KMS-11 (cell line): ENCODE data around the gene PAQR5.
"Not testable (repeated sequence)": the region's sequence is repeated elsewhere in the genome, so short reads cannot be mapped to it uniquely, and the experiment has no call there.

Experiments
- H2AFZ ChIP-seq: fragments of 200-600 bp; sonication (generic); 2 replicates; pipeline ENCODE4 v1.6.1; 2016; ENCODE audit warnings: antibody characterized with exemption, mixed run types, low read depth
- H3K27ac ChIP-seq: fragments of 200-600 bp; sonication (generic); 2 replicates; pipeline ENCODE4 v1.6.1; 2016; ENCODE audit warnings: mild to moderate bottlenecking, mixed run types
- H3K27me3 ChIP-seq: fragments of 200-600 bp; sonication (generic); 2 replicates; pipeline ENCODE4 v1.6.1; 2017; ENCODE audit warnings: mild to moderate bottlenecking, low read depth, mixed run types, moderate library complexity; ENCODE audit not compliant: insufficient read depth
- H3K36me3 ChIP-seq: fragments of 200-600 bp; sonication (generic); 2 replicates; pipeline ENCODE4 v1.6.1; 2017; ENCODE audit warnings: mild to moderate bottlenecking, mixed run types; ENCODE audit not compliant: insufficient read depth
- H3K4me1 ChIP-seq: fragments of 200-600 bp; sonication (generic); 2 replicates; pipeline ENCODE4 v1.6.1; 2016; ENCODE audit warnings: mild to moderate bottlenecking, low read depth, mixed run types; ENCODE audit not compliant: poor library complexity, severe bottlenecking
- H3K4me2 ChIP-seq: fragments of 200-600 bp; sonication (generic); 2 replicates; pipeline ENCODE4 v1.7.0; 2016; ENCODE audit warnings: mild to moderate bottlenecking, mixed run types
- H3K4me3 ChIP-seq: fragments of 200-600 bp; sonication (generic); IDR thresholded peaks from 2 replicates; pipeline ENCODE4 v1.6.1; 2017; ENCODE audit warnings: low read depth, low read length, mixed read lengths; ENCODE audit not compliant: insufficient read depth
- H3K79me2 ChIP-seq: fragments of 200-600 bp; sonication (generic); 2 replicates; pipeline ENCODE4 v1.6.1; 2016; ENCODE audit warnings: low read depth, mixed run types; ENCODE audit not compliant: insufficient read depth
- H3K9ac ChIP-seq: fragments of 200-600 bp; sonication (generic); 2 replicates; pipeline ENCODE4 v1.6.1; 2016; ENCODE audit warnings: mild to moderate bottlenecking, mixed run types
- H4K20me1 ChIP-seq: fragments of 200-600 bp; sonication (generic); 2 replicates; pipeline ENCODE4 v1.6.1; 2016; ENCODE audit warnings: mild to moderate bottlenecking, mixed run types; ENCODE audit not compliant: insufficient read depth
- CTCF ChIP-seq: fragments of 200-600 bp; sonication (generic); conservative IDR thresholded peaks from 2 replicates; pipeline ENCODE4 v1.6.1; 2017; ENCODE audit warnings: low read depth, mild to moderate bottlenecking, antibody characterized with exemption, low read length, moderate library complexity, mixed read lengths

The PAQR5 gene

GRCh38 chr15:69375151-69375790, 76.6 kb downstream of the PAQR5 start:
- no peak for TF ChIP-seq CTCF
- no peaks in the 10 kb centered on the region for H3K27me3 ChIP-seq
- no peak overlapping the region for H3K9ac ChIP-seq
- no peak overlapping the region for H3K27ac ChIP-seq
- no peak overlapping the region for H3K4me3 ChIP-seq
- no peaks in the 10 kb centered on the region for H3K36me3 ChIP-seq
- H3K4me2 ChIP-seq, result no peak overlapping the region
- H3K4me1 ChIP-seq, result no peaks in the 10 kb centered on the region
- H4K20me1 ChIP-seq, result no peaks in the 10 kb centered on the region
- H2AFZ ChIP-seq, result no peak overlapping the region
- no peaks in the 10 kb centered on the region for H3K79me2 ChIP-seq

GRCh38 chr15:69377216-69377970, 78.7 kb downstream of the PAQR5 start:
- H3K4me3 ChIP-seq, result no peak overlapping the region

GRCh38 chr15:69380100-69380725, 81.5 kb downstream of the PAQR5 start:
- Histone ChIP-seq H2AFZ (no peak overlapping the region), H4K20me1 (no peaks in the 10 kb centered on the region), H3K27ac (no peak overlapping the region), H3K4me2 (no peak overlapping the region), H3K9ac (no peak overlapping the region), H3K4me1 (no peaks in the 10 kb centered on the region), H3K36me3 (no peaks in the 10 kb centered on the region), H3K27me3 (no peaks in the 10 kb centered on the region), H3K4me3 (no peak overlapping the region), H3K79me2 (no peaks in the 10 kb centered on the region)
- TF ChIP-seq CTCF, result no peak

More at GRCh38 chr15:69377216-69377970, 78.7 kb downstream of the PAQR5 start:
- Histone ChIP-seq H3K4me2 (no peak overlapping the region), H3K27me3 (no peaks in the 10 kb centered on the region), H3K27ac (no peak overlapping the region), H3K79me2 (no peaks in the 10 kb centered on the region), H3K9ac (no peak overlapping the region), H2AFZ (no peak overlapping the region), H4K20me1 (no peaks in the 10 kb centered on the region), H3K36me3 (no peaks in the 10 kb centered on the region), H3K4me1 (no peaks in the 10 kb centered on the region)
- no peak for TF ChIP-seq CTCF

- H3K4me1 ChIP-seq, result no peaks in the 10 kb centered on the region
- H3K9ac ChIP-seq, result no peak overlapping the region
- H3K27ac ChIP-seq, result no peak overlapping the region
- H3K4me3 ChIP-seq, result no peak overlapping the region
- no peaks in the 10 kb centered on the region for H3K36me3 ChIP-seq
- H3K27me3 ChIP-seq, result no peaks in the 10 kb centered on the region
- H3K4me2 ChIP-seq, result no peak overlapping the region
- H2AFZ ChIP-seq, result no peak overlapping the region
- H4K20me1 ChIP-seq, result no peaks in the 10 kb centered on the region
- no peak for TF ChIP-seq CTCF
- no peaks in the 10 kb centered on the region for H3K79me2 ChIP-seq
Observed at GRCh38 chr15:69380726-69381105, 82.0 kb downstream of the PAQR5 start.

- not testable (repeated sequence) for H3K79me2 ChIP-seq, H3K9ac ChIP-seq, H3K27me3 ChIP-seq, H4K20me1 ChIP-seq, H2AFZ ChIP-seq, H3K4me2 ChIP-seq, H3K4me1 ChIP-seq, H3K36me3 ChIP-seq, H3K27ac ChIP-seq, H3K4me3 ChIP-seq
Observed at GRCh38 chr15:69382176-69382575, 83.5 kb downstream of the PAQR5 start.

- not testable (repeated sequence) for H3K4me2 ChIP-seq, H3K79me2 ChIP-seq, H3K36me3 ChIP-seq, H2AFZ ChIP-seq, H4K20me1 ChIP-seq, H3K27me3 ChIP-seq, H3K4me1 ChIP-seq, H3K9ac ChIP-seq, H3K4me3 ChIP-seq, H3K27ac ChIP-seq
Observed at GRCh38 chr15:69384066-69384465, 85.4 kb downstream of the PAQR5 start.
